H7 (cell line): ENCODE data around the gene NFAM1. TPM values are rescaled to one million over a fixed set of nuclear protein-coding genes. Genes with fewer than 3 reads are reported as not detected.

Experiments used
- DNase-seq: peaks from one replicate; pipeline ENCODE4 v3.0.0; 2012
- H3K27me3 ChIP-seq: 2 replicates; pipeline ENCODE4 v1.6.0; 2011; ENCODE audit warnings: mild to moderate bottlenecking, low read length; ENCODE audit not compliant: control insufficient read depth, insufficient read depth
- H3K36me3 ChIP-seq: replicated peaks from 2 replicates; pipeline ENCODE4 v1.5.1; 2011; ENCODE audit warnings: low read length; ENCODE audit not compliant: control insufficient read depth, insufficient read depth
- H3K4me3 ChIP-seq: 2 replicates; pipeline ENCODE4 v1.5.1; 2011; ENCODE audit warnings: low read depth, mild to moderate bottlenecking, control low read depth, low read length, moderate library complexity; ENCODE audit not compliant: insufficient read depth
- total RNA-seq: library from RNA; depleted of rRNA; stranded (reverse); fragments of >200 nt; shearing (Covaris generic); gene quantifications from 2 replicates; pipeline ENCODE4 v1.2.3, GENCODE V29; 2014

The NFAM1 gene
- total RNA-seq, 1 experiment from 2014 or later = 0.69 TPM

GRCh38 chr22:42450862-42451261 is 18.7 kb upstream of the NFAM1 start:
- Histone ChIP-seq H3K27me3 (no peaks in the 10 kb centered on the region), H3K4me3 (no peak overlapping the region), H3K36me3 (no peaks in the 10 kb centered on the region)
- no peak for DNase-seq

- H3K27me3 ChIP-seq = no peaks in the 10 kb centered on the region
- no peak overlapping the region for H3K4me3 ChIP-seq
- DNase-seq = no peak
- H3K36me3 ChIP-seq = no peaks in the 10 kb centered on the region
Measured at GRCh38 chr22:42446151-42446550, 13.9 kb upstream of the NFAM1 start.

DNA sequence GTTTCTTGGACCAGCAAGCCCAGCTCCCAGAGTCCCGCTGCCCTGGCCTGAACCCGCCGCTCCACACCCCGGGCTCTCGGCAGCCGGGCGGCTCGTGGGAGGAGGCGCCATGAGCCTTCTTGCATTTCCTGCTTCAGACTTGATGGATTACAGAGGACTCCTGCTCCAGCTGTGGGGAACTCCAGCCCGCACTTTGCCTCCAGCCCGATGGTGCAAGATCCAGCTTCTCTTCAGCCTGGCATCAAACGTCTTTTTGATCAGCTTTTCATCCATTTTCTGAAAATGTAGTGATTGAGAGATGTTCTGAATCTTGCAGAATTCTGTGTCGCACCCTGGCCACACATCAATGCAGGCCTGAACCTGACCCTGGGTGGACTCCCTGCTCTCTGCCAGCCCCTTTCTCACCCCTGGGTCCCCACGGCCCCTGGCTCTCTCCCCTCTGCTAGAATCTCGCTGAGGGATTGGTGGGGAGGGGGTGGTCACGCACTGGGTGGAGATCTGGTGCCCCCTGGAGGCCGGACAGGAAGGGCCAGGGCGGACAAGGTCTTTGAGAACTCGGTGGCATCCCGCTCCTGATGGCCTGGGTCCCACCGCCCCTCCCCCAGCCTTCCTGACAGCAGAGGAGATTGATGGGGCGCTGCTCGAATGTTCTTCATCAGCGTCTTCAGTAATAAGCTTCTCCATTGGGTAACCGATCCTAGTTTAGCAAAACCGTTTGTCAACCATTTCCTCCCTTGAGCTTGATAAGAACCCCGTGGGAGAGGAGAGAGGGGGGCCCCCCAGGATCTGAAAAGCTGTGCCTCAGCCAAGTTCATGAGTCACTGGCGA is 12.1 kb upstream of the NFAM1 start:
- no peaks in the 10 kb centered on the region for H3K36me3 ChIP-seq
- DNase-seq = peak; percentile 97
- peak overlapping the region; percentile 43 for H3K4me3 ChIP-seq
- peaks cover 3% of the 10 kb centered on the region for H3K27me3 ChIP-seq

- peaks cover 3% of the 10 kb centered on the region for H3K27me3 ChIP-seq
- peak overlapping the region; percentile 43 for H3K4me3 ChIP-seq
- H3K36me3 ChIP-seq = no peaks in the 10 kb centered on the region
- peak; percentile 9 for DNase-seq
Measured at GRCh38 chr22:42443240-42444076, 11.3 kb upstream of the NFAM1 start.

DNA sequence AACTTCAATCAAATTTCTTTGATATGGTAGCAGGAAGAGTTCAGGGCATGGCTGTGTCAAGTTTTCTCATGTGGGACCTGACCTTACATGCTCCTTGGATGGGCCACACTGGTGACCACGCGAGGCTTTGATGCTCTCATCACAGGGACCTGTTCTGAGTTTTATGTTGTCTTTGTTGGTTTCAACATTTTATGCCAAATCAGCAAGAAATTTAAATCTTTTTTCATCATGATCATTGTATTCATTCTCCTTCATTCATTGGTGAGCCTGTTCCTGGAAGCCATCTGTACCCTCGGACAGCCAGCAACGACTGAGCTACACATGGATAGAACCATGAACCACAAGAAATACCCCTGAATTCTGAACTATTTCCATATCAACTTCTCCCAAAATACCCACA is 10.5 kb upstream of the NFAM1 start:
- Histone ChIP-seq H3K27me3 (peaks cover 3% of the 10 kb centered on the region), H3K36me3 (no peaks in the 10 kb centered on the region), H3K4me3 (no peak overlapping the region)
- DNase-seq = peak; percentile 7

- no peak overlapping the region for H3K4me3 ChIP-seq
- H3K36me3 ChIP-seq = no peaks in the 10 kb centered on the region
- DNase-seq = peak; percentile 72
- H3K27me3 ChIP-seq = peaks cover 3% of the 10 kb centered on the region
Measured at GRCh38 chr22:42440728-42441127, 8.5 kb upstream of the NFAM1 start.

- DNase-seq = peak; percentile 60
- Histone ChIP-seq H3K36me3 (no peaks in the 10 kb centered on the region), H3K4me3 (no peak overlapping the region), H3K27me3 (peaks cover 3% of the 10 kb centered on the region)
Measured at GRCh38 chr22:42439821-42440674, 7.8 kb upstream of the NFAM1 start.

- DNase-seq = no peak
- H3K4me3 ChIP-seq = no peak overlapping the region
- H3K36me3 ChIP-seq = no peaks in the 10 kb centered on the region
Measured at GRCh38 chr22:42439021-42439567, 6.9 kb upstream of the NFAM1 start.

DNA sequence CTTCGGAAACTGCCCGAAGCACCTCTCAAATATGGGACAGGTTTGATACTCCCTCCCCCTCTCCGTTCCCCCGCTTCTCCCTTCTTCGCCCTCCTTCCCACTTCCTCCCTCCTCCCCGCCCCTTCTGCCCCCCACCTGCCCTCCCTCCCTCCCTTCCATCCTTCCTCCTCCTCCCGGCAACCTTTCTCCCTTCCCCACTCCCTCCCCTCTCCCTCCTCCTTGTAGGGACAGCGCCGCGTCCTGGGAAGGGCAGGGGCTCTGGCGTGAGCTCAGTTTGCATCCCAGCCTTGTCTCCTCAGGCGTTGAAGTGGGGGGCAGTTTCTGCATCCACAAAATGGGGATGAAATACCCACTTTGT is 6.1 kb upstream of the NFAM1 start:
- peak; percentile 86 for DNase-seq
- peak overlapping the region; percentile 73 for H3K4me3 ChIP-seq
- no peaks in the 10 kb centered on the region for H3K36me3 ChIP-seq
- H3K27me3 ChIP-seq = peaks cover 4% of the 10 kb centered on the region

More at GRCh38 chr22:42439021-42439567, 6.9 kb upstream of the NFAM1 start:
- peaks cover 3% of the 10 kb centered on the region for H3K27me3 ChIP-seq

GRCh38 chr22:42437488-42438292 is 5.5 kb upstream of the NFAM1 start:
- Histone ChIP-seq H3K4me3 (peak overlapping the region; percentile 73), H3K36me3 (no peaks in the 10 kb centered on the region), H3K27me3 (peaks cover 4% of the 10 kb centered on the region)
- peak; percentile 94 for DNase-seq

DNA sequence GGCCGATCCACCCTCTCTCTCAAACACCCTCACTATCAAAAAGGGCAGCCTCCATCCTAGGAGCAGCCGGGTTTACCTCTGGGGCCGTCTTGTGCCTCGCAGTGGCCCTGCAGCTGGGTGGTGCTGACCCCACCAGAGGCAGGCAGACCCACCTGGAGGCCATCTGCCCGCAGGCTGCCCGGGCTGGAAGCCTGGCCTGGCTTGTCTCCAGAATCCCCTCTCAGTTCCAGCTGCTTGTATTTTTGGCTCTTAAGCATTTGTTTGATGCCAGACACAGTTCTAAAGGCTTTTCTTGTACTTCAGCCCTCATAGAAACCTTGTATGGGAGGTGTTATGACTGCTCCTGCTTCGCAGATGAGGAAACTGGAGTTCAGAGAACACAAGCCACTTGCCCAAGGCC is 4.2 kb upstream of the NFAM1 start:
- DNase-seq = no peak
- no peaks in the 10 kb centered on the region for H3K36me3 ChIP-seq
- H3K4me3 ChIP-seq = no peak overlapping the region
- peaks cover 6% of the 10 kb centered on the region for H3K27me3 ChIP-seq

DNA sequence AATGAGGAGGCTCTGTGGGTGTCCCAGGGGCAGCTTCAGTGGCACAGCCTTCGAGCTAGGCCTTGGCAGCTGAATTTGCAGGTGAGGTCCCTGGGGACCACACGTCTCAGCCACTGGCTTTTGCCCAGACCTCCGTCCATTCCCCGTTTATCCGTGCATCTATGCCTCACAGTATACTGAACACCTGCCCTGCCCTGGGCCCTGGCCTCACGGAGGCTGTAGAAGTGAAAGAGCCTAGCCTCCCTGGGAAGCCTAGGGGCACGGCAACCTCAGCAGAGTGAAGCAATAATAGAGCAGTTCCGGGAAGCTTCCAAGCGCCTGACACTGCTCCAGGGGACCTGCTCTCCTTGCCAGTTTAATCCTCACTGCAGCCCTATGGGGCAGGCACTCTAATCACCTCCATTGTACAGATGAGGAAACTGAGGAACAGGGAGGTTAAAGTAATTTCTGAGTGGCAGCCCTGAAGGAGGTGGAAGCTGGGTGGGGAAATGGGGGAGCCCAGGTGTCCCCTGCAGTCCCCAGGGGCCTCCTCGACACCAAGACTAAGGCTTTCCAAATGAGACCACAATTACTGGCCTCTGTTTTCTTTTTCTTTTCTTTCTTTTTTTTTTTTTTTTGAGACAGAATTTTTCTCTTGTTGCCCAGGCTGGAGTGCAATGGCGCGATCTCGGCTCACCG is 2.7 kb upstream of the NFAM1 start:
- no peaks in the 10 kb centered on the region for H3K36me3 ChIP-seq
- H3K27me3 ChIP-seq = peaks cover 4% of the 10 kb centered on the region; the same call in 1 of the 2 replicates
- no peak overlapping the region for H3K4me3 ChIP-seq
- no peak for DNase-seq
